Osteoblast (primary cell): ENCODE results near the gene SOX5. TPM values are rescaled to one million over a fixed set of nuclear protein-coding genes. Genes with fewer than 3 reads are reported as not detected.

Source experiments
- DNase-seq: peaks from one replicate; pipeline ENCODE4 v3.0.0; 2011; ENCODE audit warnings: low spot score, mixed read lengths; ENCODE audit not compliant: insufficient read length; ENCODE audit errors: missing footprints
- H2AFZ ChIP-seq: 2 replicates; pipeline ENCODE4 v1.6.0; 2011; ENCODE audit warnings: mild to moderate bottlenecking, low read length
- H3K27ac ChIP-seq: 2 replicates; pipeline ENCODE4 v1.5.1; 2011; ENCODE audit warnings: mild to moderate bottlenecking, low read depth, low read length, moderate library complexity
- H3K27me3 ChIP-seq: 2 replicates; pipeline ENCODE4 v1.6.0; 2012; ENCODE audit warnings: mild to moderate bottlenecking, control low read depth, inconsistent platforms, low read length, moderate library complexity; ENCODE audit not compliant: insufficient read depth
- H3K36me3 ChIP-seq: 2 replicates; pipeline ENCODE4 v1.5.1; 2011; ENCODE audit warnings: mild to moderate bottlenecking, low read length, control low read depth, moderate library complexity; ENCODE audit not compliant: insufficient read depth
- H3K4me1 ChIP-seq: 2 replicates; pipeline ENCODE4 v1.5.1; 2011; ENCODE audit warnings: mild to moderate bottlenecking, low read length, control low read depth, moderate library complexity; ENCODE audit not compliant: insufficient read depth
- H3K4me2 ChIP-seq: 2 replicates; pipeline ENCODE4 v1.6.0; 2011; ENCODE audit warnings: mild to moderate bottlenecking, low read length; ENCODE audit not compliant: insufficient read depth
- H3K4me3 ChIP-seq: fragments of 200-600 bp; sonication (generic); 3 replicates; pipeline ENCODE4 v1.5.1; 2012; ENCODE audit warnings: mild to moderate bottlenecking, low read length, inconsistent platforms; ENCODE audit not compliant: insufficient read depth
- H3K79me2 ChIP-seq: 2 replicates; pipeline ENCODE4 v1.6.0; 2012; ENCODE audit warnings: mild to moderate bottlenecking, low read length, control low read depth, inconsistent platforms; ENCODE audit not compliant: insufficient read depth
- H3K9me3 ChIP-seq: 2 replicates; pipeline ENCODE4 v1.5.1; 2011; ENCODE audit warnings: low read depth, low read length, control low read depth
- H4K20me1 ChIP-seq: 2 replicates; pipeline ENCODE4 v1.6.0; 2012; ENCODE audit warnings: mild to moderate bottlenecking, low read length, control low read depth; ENCODE audit not compliant: insufficient read depth
- total RNA-seq: library from RNA; depleted of rRNA; stranded (reverse); fragments of >200 nt; gene quantifications from 2 replicates; pipeline ENCODE4 v1.2.3, GENCODE V29; 2012
- TF ChIP-seq, protein P1 (sequence below): IDR thresholded peaks from 2 replicates; pipeline ENCODE4 v1.5.1; 2011; ENCODE audit warnings: mild to moderate bottlenecking, low read depth, low read length, moderate library complexity; ENCODE audit errors: extremely low read depth

Gene SOX5
- total RNA-seq, 1 donor, result 5.1 TPM

DNA sequence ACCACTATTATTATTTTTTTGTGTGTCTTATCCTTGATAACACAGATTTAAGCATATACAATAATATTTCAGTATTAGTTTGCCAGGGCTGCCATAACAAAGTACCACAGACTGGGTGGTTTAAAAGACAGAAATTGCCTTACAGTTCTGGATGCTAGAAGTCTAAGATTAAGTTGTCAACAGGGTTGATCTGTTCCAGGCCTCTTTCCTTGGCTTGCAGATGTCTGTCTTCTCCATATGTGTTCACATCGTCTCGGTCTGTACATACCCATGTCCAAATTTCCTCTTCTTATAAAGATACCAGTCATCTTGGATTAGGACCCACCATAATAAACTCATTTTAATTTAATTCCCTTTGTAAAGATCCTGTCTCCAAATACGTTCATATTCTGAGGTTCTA is 204.8 kb downstream of the SOX5 start:
- no peak overlapping the region for H3K4me3 ChIP-seq
- DNase-seq, result no peak
- no peaks in the 10 kb centered on the region for H3K9me3 ChIP-seq
- no peaks in the 10 kb centered on the region for H3K79me2 ChIP-seq
- no peak overlapping the region for H3K4me2 ChIP-seq
- no peak overlapping the region for H2AFZ ChIP-seq
- H3K27me3 ChIP-seq, result no peaks in the 10 kb centered on the region
- H3K36me3 ChIP-seq, result no peaks in the 10 kb centered on the region
- no peak overlapping the region for H3K27ac ChIP-seq
- H4K20me1 ChIP-seq, result no peaks in the 10 kb centered on the region
- no peaks in the 10 kb centered on the region for H3K4me1 ChIP-seq
- TF ChIP-seq, protein P1, sequence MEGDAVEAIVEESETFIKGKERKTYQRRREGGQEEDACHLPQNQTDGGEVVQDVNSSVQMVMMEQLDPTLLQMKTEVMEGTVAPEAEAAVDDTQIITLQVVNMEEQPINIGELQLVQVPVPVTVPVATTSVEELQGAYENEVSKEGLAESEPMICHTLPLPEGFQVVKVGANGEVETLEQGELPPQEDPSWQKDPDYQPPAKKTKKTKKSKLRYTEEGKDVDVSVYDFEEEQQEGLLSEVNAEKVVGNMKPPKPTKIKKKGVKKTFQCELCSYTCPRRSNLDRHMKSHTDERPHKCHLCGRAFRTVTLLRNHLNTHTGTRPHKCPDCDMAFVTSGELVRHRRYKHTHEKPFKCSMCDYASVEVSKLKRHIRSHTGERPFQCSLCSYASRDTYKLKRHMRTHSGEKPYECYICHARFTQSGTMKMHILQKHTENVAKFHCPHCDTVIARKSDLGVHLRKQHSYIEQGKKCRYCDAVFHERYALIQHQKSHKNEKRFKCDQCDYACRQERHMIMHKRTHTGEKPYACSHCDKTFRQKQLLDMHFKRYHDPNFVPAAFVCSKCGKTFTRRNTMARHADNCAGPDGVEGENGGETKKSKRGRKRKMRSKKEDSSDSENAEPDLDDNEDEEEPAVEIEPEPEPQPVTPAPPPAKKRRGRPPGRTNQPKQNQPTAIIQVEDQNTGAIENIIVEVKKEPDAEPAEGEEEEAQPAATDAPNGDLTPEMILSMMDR, result no peak

GRCh38 chr12:23742574-23742973 is 206.9 kb downstream of the SOX5 start:
- H3K27me3 ChIP-seq, result no peaks in the 10 kb centered on the region
- no peaks in the 10 kb centered on the region for H3K79me2 ChIP-seq
- no peaks in the 10 kb centered on the region for H4K20me1 ChIP-seq
- DNase-seq, result no peak
- H3K4me2 ChIP-seq, result no peak overlapping the region
- H3K4me1 ChIP-seq, result no peaks in the 10 kb centered on the region
- H3K27ac ChIP-seq, result no peak overlapping the region
- TF ChIP-seq, protein P1, result no peak
- no peak overlapping the region for H2AFZ ChIP-seq
- no peaks in the 10 kb centered on the region for H3K36me3 ChIP-seq
- no peaks in the 10 kb centered on the region for H3K9me3 ChIP-seq
- H3K4me3 ChIP-seq, result no peak overlapping the region

DNA sequence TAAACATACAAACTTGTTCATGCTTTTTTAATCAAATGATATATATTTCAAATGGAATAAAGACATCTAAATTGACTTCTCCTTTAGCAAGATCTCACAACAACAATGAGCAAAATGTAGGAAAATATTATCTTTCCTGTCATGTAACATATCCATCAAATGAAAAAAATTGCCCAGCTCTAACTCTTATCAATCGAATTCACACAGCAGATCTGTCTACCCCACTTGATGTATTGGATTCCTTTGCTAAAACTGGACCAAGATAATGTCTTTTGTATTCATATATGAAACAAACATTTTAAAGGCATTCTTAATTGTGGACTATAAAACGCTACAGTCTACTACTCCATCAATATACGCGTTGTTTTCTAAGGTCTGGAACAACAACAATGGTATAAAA is 218.0 kb downstream of the SOX5 start:
- Histone ChIP-seq H3K4me2 (no peak overlapping the region), H3K36me3 (no peaks in the 10 kb centered on the region), H3K79me2 (no peaks in the 10 kb centered on the region), H4K20me1 (no peaks in the 10 kb centered on the region), H3K27me3 (no peaks in the 10 kb centered on the region), H3K27ac (no peak overlapping the region), H3K4me1 (no peaks in the 10 kb centered on the region), H3K9me3 (no peaks in the 10 kb centered on the region), H3K4me3 (no peak overlapping the region), H2AFZ (no peak overlapping the region)
- TF ChIP-seq, protein P1, result no peak
- DNase-seq, result no peak

- DNase-seq, result no peak
- H3K4me1 ChIP-seq, result no peaks in the 10 kb centered on the region
- H2AFZ ChIP-seq, result no peak overlapping the region
- no peak overlapping the region for H3K4me2 ChIP-seq
- H3K27ac ChIP-seq, result no peak overlapping the region
- H3K36me3 ChIP-seq, result no peaks in the 10 kb centered on the region
- TF ChIP-seq, protein P1, result no peak
- H3K9me3 ChIP-seq, result no peaks in the 10 kb centered on the region
- H3K27me3 ChIP-seq, result no peaks in the 10 kb centered on the region
- H4K20me1 ChIP-seq, result no peaks in the 10 kb centered on the region
- no peaks in the 10 kb centered on the region for H3K79me2 ChIP-seq
- no peak overlapping the region for H3K4me3 ChIP-seq
Measured at GRCh38 chr12:23731035-23731434, 218.4 kb downstream of the SOX5 start.
